GM18951 (cell line): ENCODE data around the gene HOXD9.

ENCODE experiments used
- POLR2A ChIP-seq: IDR thresholded peaks from 4 replicates; pipeline ENCODE4 v1.6.1; 2011; ENCODE audit warnings: mild to moderate bottlenecking; ENCODE audit not compliant: insufficient read length, insufficient read depth; ENCODE audit errors: extremely low read depth
- in situ Hi-C: fragments of 300-500 bp; cut with MboI; formaldehyde crosslinking; loops from one replicate; pipeline ENCODE4 v1.12.0; 2022; ENCODE audit warnings: low sequenced_read_pairs, mixed read lengths, inconsistent platforms; ENCODE audit not compliant: unreplicated experiment

HOXD9 gene

DNA sequence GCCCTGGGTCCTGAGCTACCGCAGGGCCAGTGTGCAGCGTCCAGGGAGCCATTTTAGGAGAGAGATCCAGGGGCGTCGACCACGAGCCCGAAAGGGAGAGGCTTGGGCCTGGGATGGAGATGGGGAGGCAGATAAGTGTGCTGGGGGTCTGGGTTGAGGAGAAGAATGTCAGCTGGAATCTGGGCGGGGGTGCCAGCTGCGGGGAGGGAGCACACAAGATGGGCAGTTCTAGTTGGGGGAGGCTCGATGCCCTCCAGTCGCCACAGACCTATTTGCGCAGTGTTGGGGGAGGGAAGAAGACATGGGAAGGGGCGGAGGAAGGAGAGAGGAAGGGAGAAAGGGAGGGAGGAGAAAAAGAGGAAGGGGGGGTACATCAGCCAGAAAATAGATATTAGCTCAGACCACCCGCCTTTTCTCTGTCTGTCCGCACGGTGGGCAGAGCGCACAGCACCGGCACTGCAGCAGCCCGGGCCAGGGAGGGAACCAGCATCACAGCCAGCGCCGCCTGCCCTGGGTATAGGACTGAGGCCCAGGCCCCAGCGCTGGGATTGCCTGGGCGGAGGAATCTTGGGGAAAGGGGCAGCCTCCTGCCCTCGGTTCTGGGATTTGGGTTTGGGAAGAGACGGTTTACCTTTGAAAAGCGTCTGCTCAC lies 17.3 kb upstream of the HOXD9 start:
- no peak for TF ChIP-seq POLR2A
- in situ Hi-C loops, result no loop called here

- no peak for TF ChIP-seq POLR2A
- in situ Hi-C loops, result no loop called here
These were observed 16.6 kb upstream of the HOXD9 start for GRCh38 chr2:176105730-176106580.

GRCh38 chr2:176106581-176107539 lies 15.7 kb upstream of the HOXD9 start, which contains the start of gene HOXD11:
TSS of gene HOXD11 (plus strand) at chr2:176107280. CDS start at chr2:176107356, 76 bp downstream.
- in situ Hi-C loops, result no loop called here
- TF ChIP-seq POLR2A, result no peak

DNA sequence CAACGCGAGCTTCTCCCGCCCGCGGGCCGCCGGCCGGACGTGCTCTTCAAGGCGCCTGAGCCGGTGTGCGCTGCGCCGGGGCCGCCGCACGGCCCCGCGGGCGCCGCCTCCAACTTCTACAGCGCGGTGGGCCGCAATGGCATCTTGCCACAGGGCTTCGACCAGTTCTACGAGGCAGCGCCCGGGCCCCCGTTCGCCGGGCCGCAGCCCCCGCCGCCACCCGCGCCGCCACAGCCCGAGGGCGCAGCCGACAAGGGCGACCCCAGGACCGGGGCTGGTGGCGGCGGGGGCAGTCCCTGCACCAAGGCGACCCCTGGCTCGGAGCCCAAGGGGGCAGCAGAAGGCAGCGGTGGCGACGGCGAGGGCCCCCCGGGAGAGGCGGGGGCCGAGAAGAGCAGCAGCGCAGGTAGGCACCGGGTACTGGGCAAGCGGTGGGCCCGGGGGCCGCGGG lies 14.8 kb upstream of the HOXD9 start:
- in situ Hi-C loops, result no loop called here
- TF ChIP-seq POLR2A, result no peak

- no peak for TF ChIP-seq POLR2A
- in situ Hi-C loops, result no loop called here
These were observed 13.2 kb upstream of the HOXD9 start for GRCh38 chr2:176109192-176109901.

- in situ Hi-C loops, result no loop called here
- no peak for TF ChIP-seq POLR2A
These were observed 12.6 kb upstream of the HOXD9 start for GRCh38 chr2:176109946-176110345.

- in situ Hi-C loops, result no loop called here
- TF ChIP-seq POLR2A, result no peak
These were observed 11.9 kb upstream of the HOXD9 start for GRCh38 chr2:176110415-176111308.

GRCh38 chr2:176111309-176111663 lies 11.2 kb upstream of the HOXD9 start:
- in situ Hi-C loops, result no loop called here
- TF ChIP-seq POLR2A, result no peak

GRCh38 chr2:176111846-176112374 lies 10.6 kb upstream of the HOXD9 start:
- in situ Hi-C loops, result no loop called here
- no peak for TF ChIP-seq POLR2A

- no peak for TF ChIP-seq POLR2A
- in situ Hi-C loops, result no loop called here
These were observed 9.9 kb upstream of the HOXD9 start for GRCh38 chr2:176112375-176113302.
